GM21367 (cell line): ENCODE results near the gene C17orf50.

ENCODE experiments used
- ATAC-seq: cut with Tn5 transposase; IDR thresholded peaks from one replicate; pipeline ENCODE4 v1.9.1; 2021; ENCODE audit not compliant: unreplicated experiment

Gene C17orf50

DNA sequence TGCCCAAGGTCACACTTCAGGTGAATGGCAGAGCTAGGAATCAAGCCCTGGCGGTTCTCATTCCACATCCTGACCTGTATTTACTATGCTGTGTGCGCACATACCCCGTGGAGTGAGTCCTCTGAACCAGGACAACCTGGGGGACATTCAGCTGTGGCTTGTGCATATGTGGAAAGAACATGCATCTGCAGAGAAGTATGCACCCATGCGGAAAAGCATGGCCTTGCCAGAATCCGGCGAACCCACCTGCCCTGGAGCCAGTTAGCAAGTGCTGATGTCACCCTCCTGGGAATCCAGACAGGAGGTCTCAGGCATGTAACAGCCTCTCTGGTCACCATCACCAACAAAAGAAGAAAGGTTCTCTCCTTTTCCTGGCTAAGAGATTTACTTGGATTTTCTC, 27.3 kb upstream of the C17orf50 start:
- no peak for ATAC-seq

DNA sequence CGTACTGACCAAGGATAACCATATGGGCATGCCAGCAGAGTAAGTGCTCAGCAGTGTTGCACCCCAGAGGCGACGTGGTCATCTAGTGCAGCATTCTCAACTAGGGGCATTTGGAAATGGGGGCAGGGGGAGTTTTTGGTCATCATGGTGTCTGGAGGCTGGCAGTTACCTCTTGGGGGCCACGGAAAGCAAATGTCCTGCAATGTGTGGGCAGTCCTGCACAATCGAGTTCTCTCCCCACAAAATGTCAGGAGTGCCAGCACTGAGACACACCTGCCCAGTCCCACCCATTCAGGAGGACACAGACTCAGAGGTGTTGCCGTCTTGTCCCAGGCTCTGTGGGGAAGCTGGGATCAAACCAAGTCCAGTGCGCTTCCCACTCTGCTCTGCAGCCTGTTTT, 26.3 kb upstream of the C17orf50 start:
- ATAC-seq: no peak

DNA sequence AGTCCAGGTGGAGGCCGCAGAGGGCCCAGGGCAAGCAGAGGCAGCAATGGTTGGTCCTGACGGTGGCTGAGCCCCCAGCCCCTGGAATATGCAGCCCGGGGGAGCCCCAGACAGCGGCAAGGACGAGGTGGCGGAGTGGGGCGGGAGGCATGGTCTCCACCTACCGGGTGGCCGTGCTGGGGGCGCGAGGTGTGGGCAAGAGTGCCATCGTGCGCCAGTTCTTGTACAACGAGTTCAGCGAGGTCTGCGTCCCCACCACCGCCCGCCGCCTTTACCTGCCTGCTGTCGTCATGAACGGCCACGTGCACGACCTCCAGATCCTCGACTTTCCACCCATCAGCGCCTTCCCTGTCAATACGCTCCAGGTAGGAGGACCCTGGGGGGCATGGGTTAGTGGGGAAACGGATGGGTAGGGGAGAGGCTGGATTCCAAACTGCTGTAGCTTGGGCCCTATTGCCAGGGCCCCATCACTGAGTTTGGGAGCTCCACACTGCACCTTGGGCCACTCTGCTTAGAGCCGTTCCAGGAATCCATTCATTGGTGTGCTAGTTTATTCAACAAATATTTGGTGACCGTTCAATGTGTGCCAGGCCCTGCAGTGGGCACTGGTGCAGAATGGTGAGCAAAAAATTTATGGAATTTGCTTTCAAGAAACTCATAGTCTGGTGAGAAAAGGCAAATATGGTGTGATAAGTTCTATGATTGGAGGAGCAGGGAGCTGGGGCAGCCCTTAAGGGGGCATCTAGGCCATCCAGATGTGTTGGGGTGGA, 25.5 kb upstream of the C17orf50 start:
- no peak for ATAC-seq

DNA sequence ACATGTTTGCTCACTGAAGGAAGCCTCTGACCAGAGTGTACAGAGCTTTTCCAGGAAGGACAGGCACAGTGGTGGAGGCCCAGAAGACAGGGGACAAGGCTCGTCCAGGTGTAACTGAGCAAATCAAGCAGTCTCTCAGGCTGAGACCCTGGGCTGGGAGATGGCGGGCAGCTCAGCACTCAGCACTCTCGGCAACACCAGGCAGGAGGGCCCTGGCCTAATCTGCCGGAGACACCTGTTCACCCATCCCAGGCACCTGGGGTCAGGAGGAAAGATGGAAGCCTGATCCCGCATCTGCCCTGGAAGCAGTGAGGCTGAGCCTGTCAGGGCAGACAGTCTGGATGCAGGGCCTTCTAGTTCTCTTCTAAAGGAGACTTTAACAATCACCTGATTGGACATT, 24.5 kb upstream of the C17orf50 start:
- ATAC-seq: no peak

DNA sequence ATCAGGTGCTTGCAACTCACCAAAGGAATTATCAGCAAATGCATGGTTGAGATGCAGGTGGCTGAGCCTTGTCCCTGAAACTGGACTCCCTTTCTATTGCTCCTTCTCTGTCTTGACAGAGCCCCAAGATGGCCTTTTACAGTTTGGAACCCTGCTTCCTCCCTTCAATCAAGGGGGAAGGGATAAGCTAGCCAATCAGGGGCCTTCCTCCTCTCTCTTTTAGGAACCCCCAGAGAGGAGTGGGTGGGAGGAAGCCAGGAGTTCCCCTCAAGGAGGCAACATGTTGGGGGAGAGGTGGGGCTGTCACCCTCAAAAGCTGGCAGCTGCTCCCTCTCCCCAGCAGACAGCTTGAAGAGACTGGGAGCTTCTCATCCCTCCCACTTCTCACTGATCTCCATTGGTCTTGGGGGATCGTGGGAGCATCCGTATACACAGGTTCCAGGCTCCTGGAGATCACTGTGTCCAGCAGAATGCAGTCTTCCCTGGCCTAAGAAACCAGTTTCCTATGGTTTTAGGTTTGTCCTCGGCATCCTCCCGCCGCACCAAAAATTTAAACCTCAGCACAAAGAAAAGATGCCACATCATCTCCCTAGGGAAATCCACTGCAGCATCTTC, 22.1 kb upstream of the C17orf50 start:
- ATAC-seq: no peak

DNA sequence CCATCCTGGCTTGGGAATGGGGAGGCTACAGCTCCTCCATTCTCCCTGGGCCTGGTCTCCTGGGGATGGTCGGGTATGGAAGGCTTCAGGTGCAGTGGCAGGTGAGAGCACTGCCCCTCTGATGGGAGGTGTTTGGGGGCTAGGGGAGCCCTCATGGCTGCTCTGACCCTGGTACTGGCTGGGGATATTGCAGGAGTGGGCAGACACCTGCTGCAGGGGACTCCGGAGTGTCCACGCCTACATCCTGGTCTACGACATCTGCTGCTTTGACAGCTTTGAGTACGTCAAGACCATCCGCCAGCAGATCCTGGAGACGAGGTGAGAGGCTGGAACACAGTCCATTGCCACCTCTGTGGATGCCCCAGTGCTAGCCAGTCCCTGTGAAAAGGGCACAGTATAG, 20.5 kb upstream of the C17orf50 start:
- ATAC-seq: no peak

DNA sequence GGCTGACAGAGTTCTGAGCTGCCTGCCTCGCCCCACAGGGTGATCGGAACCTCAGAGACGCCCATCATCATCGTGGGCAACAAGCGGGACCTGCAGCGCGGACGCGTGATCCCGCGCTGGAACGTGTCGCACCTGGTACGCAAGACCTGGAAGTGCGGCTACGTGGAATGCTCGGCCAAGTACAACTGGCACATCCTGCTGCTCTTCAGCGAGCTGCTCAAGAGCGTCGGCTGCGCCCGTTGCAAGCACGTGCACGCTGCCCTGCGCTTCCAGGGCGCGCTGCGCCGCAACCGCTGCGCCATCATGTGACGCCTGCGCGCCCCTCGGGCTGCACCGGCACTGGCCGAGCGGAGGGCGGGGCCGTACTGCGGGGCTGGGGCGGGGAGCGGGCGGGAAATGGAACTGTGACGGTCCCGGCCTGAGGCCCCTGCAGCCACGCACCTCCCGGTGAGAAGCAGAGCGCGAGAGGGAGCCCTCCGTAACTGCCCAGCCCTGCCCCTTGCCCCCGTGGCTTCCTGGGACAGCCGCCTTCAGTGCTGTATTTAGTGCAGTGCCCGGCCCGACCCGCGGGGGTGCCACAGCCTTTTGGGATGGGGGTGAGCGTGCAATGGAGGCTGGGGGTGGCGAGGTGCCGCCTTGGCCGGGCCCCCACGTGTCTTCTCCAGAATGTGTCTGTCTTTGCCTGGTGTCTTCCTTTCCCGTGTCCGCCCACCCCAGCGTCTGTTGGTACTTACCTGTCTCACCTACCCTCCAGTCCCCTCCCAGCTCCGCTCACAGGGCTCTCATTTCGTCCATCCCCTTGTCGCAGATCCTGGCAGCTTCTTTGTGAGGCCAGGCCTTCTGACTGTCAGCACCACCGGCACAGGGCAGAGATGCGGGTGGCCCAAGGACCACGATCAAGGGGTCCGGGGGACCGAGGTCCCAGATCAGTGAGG, 19.4 kb upstream of the C17orf50 start:
- ATAC-seq: no peak

DNA sequence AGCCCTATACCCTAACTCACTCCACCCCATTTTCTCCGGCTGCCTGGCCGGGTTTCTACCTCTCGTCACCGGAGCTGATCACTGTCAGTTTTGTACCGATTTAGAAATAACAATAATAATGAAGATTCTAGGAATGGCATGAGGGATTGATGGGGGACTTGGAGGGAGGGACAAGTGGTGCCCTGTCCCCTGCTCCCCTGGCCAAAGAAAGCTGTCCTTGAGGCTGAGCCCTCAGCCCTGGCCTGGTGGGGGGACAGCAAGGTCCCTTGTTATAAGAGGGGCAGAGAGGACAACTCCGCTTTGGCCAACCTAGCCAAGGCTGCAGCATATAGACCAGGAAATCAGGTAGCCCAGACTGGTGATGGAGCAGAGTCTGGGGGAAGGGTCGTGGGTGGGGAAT, 18.2 kb upstream of the C17orf50 start:
- ATAC-seq: no peak

DNA sequence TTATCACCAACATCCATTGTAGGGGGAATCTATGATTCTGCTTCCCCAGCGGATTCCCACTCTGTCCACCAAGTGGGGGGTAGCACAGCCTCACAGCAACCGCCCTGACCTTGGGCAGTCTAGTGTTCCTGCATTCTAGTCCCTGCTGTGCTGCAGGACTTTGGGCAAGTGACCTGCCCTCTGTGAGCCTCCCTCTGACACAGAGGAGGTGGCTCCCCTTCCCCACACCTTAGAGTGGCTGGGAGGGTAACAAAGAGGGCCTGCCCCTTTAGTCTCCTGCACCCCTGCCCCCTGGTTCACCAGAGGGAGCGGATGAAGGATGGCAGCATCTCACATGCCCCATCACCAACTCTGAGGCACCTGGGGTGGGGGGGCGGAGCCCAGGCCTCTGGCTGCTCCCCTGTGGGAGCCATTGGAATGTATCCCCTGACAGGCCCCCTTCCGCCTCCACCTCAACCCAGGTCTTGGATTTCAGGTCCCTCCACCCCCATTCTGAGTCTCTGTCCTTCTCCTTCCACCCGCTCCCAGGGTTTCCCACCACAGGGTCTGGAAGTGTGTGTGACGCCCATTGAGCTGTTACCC, 17.7 kb upstream of the C17orf50 start:
- no peak for ATAC-seq

DNA sequence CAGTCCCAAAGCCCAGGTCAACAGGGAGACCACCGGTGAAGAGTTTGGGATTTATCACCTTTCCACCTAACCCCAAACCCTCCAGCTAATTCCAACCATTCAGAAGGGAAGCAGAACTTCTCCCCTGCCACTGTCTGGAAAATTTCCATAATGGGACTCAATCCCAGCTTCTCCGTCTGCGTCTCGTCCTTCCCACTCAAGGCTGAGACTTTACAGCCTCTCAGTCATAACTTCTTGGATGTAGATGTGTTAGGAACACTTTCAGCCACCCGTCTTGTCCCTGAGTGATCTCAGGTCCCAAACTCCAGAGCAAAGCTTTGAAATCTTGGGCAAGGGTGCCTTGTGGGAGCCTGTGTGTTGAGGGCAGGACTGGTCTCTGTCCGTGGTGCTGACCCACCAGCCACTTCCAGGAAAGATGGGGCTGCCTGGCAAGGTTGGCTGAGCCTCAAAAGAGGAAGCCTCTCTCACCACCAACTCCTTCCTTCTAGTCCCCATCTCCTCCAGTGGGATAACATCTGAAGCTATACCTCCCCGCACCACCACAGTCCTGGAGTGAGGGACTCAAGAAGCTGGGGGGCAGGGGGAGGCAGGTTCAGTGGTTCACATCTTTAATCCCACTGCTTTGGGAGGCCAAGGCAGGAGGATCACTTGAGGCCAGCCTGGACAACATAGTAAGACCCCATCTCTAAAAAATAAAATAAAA, 16.9 kb upstream of the C17orf50 start:
- ATAC-seq: no peak

DNA sequence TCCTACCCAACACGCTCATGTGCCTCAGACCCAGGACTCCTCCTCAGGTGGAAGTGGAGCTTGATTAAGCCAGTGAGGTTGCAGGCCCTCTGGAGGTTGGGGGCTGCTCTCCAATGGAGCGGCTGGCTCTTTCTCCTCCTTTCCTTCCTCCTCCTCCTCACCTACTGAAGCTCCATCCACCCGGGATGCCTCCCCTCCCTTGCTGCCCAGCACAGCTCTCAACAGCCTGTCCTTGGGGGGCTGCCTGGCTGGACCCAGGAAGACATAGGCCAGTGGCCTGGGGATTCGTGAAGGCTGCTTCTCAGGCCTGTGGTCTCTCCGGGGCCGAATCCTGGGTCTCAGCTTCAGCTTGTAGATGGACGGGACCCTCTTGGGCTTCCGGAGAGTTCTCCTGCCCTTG, 15.9 kb upstream of the C17orf50 start:
- no peak for ATAC-seq

DNA sequence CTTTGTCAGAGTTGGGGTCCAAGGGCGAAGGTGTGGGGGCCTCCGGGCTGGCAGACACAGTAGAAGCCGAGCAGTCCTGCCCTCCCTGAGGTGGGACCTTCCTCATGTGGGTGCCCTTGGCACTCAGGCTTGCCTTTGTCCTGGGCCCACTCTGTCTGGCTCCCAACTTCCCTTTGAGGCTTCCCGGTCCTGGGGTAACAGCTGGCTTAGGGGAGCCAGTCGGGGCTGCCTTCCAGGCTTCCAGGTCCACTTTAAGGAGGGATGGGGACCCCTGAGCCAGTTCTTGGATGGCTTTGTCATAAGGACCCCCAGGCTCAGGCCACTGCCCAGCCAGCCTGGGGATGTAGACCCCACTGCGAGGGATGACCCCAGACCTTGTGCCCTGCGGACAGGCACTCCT, 15.4 kb upstream of the C17orf50 start:
- ATAC-seq: no peak

DNA sequence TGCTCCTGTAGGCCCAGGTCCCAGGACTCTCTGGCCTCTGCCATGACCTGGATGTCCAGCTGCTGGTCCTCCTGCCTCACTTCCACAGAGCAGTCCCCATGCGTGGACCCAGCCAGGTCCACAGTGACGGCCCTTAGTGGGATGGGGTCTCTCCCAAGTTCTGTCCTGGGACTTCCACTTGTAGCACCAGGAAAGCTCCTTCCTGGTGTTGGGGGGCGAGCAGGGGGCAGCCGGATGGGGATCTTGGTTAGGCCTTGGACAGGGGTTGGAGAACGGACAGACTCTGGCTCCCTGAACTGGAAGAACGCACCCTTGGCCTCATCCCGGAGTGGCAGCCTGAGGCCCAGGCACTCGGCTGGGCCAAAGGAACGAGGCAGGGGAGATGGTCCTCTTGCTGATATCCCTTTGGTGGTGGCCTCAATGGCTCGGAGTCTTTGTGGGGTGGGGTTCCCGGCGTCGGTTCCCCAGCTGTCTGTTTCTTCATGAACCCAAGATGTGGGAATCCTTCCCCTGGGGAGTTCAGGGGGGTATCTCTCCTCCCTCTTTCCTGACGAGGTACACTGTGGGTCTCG, 14.9 kb upstream of the C17orf50 start:
- no peak for ATAC-seq

DNA sequence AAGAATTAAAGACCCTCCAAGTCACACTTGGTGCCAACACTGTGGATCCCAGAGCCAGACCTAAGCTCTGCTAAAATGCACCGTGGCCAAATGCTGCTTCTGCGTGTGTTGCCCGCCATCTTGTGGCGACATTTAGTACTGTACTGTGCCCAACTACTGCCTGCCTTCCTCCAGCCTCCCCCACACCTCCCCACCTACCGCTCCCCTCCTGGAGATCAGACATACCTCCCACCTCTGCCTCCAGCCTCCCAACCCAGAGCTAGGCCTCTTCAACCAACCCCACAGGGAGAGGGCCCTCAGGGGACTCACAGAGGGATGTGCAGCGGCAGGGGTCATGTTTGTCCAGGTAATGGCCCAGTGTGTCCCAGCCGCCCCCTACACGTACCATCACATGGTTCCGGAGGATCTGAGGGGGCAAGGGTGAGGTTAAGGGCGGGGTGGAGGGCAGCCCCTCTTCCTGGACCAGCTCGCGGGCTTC, 13.1 kb upstream of the C17orf50 start:
- no peak for ATAC-seq

DNA sequence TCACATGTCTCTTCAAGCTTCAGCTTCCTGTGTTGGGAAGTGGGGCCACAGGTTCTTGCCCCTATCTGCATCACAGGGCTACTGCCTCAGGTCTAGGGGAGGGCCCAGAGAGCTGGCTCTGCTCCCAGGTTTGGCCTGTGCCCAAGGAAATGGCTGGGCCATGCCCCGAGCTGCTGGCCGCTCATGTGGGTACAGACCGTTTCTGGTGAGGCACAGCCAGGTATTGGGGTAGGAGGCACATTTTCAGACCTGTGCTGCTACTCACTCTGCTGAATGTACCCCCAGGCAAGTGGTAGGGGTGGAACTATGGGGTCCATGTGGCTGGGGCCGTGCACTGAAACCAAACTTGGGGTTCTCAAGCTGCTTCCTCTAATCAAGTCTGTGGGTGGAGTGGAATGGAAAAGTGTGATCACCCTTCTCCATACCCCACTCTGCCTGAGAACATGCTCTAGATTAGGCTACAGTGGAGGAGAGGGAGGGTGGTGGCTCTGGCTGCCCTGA, 12.3 kb upstream of the C17orf50 start:
- ATAC-seq: no peak

DNA sequence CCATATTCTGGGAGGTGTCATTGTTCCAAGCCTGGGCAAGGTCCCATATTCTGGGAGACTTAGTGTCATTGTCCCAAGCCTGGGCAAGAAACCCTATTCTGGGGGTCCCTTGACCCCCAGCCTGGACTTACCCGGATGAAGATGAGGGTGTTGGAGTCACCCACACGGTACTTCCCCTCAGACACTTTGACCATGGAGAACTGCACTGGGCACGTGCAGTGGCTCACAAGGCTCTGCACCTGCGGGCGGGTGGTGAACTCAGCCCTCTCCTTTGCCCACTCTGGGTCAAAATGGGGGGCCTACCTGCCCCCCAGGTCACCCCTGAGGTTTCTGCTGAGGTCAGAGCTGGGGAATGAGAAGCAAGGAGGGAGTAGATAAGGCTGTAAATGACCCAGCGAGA, 11.7 kb upstream of the C17orf50 start:
- no peak for ATAC-seq

DNA sequence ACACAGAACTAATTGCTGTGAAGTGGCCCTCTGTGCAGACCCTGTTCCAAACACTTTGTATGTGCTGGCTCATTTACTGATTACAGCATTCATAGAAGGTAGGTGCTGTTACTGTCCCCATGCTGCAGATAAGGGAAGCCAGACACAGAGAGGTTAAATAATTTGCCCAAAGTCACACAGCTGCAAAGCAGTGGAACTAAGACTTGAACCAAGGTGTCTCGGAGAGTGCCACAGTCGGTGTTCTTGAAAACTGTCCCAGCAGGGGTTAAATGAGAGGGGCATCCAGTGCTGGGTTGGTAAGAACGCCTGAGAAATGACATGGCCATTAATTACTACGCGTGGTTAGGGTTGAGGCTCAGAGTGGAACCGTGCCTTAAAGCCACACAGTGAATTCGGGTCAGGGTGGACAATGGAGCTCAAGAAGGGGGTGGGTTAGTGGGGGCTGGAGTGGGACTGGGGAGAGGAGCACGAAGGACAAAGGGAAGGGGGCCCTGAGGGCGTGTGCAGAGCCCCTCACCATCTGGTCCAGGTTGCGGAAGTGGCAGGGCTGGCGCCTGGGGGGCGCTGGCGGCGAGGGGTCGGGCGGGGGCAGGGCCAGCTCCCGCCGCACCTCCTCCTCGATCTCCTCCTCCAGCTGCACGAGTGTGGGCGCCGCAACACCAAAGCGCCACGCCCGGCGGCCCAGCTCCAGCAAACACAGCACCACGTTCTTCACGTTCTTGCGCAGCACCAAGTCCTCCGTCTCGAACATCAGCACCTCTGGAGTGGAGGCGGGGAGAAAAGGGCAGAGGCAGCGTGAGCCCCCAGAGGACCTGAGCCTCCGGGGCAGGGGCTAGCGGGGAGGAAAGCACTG, 10.9 kb upstream of the C17orf50 start:
- ATAC-seq: no peak

DNA sequence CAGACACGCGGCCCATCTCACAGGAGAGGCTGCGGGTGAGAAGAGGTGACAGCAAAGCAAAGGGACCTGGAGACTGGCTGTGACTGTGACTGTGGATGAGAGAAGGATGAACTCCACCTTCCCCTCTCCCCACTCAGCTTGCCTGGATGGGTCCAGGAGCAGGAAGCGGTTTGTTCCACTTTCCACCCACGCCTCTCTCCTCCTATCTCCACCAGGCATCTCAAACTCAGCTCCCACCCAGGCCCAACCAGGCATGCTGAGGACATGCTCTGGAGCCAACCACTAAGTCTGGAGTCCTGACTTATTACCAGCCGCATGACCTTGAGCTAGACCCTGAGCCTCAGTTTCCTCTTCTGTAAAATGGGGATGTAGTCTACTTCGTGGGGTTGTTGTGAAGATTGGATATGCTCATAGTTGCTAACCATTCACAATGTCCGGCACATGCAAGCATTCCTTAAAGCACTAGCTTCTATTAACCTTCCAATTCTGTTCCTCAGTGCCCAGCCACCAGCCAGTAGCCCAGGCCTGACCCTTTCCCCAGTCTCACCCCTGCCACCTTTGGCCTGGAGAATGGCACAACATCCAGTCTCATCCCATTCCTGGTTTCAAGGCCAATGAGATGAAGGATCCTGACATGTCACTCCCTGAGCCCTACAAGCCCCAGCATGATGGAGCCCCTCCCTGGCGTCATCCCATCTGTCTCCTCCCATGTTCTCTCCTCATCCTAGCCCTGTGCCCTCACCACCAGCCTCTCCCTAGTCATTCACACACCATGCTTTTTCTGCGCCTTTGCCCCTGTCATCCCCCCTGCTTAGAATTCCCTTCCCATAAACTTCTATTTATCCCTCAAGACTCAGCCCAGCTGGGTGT, 9.9 kb upstream of the C17orf50 start:
- no peak for ATAC-seq
